Nephron (organoid): ENCODE results near the gene SGTA.

Source experiments
- H3K27ac Mint-ChIP-seq, 3 experiments: 2 replicates each; pipeline ENCODE4 v1.8.0; 2020; ENCODE audit warnings: mixed read lengths in 3 of 3, mild to moderate bottlenecking in 2 of 3, moderate library complexity in 1 of 3
- H3K27me3 Mint-ChIP-seq: 2 replicates; pipeline ENCODE4 v1.8.0; 2021; ENCODE audit warnings: low read depth, mild to moderate bottlenecking, moderate library complexity, mixed read lengths
- H3K36me3 Mint-ChIP-seq: 2 replicates; pipeline ENCODE4 v1.8.0; 2020; ENCODE audit warnings: low read depth, mixed read lengths
- H3K4me1 Mint-ChIP-seq: 2 replicates; pipeline ENCODE4 v1.8.0; 2020; ENCODE audit warnings: mixed read lengths
- H3K4me3 Mint-ChIP-seq, 3 experiments: 2 replicates each; pipeline ENCODE4 v1.8.0; 2020; ENCODE audit warnings: mild to moderate bottlenecking in 3 of 3, mixed read lengths in 3 of 3, moderate library complexity in 2 of 3
- H3K9me3 Mint-ChIP-seq: 2 replicates; pipeline ENCODE4 v1.8.0; 2020; ENCODE audit warnings: mixed read lengths
- CTCF ChIP-seq, 3 experiments: fragments of 200-600 bp; sonication (generic); IDR thresholded peaks; one replicate each; pipeline ENCODE4 v1.5.0; 2021; ENCODE audit warnings: antibody characterized with exemption in 3 of 3; ENCODE audit not compliant: unreplicated experiment in 3 of 3

SGTA gene

DNA sequence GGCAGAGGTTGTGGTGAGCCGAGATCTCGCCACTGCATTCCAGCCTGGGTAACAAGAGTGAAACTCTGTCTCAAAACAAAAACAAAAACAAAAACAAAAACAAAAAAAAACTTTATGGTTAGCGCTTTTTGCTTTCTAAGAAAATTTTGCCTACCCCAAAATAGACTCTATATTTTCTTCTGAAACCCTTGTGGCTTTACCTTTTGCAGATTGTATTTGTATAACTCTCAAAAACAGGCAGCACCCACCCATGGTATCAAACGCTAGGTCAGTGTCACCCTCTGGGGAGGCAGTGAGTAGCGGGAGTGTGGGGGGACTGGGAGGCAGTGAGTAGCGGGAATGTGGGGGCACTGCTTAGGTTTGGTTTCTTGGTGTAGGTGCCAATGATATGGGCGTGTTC, 35.7 kb downstream of the SGTA start:
- H3K27me3 Mint-ChIP-seq = peaks cover 24% of the 10 kb centered on the region
- no peak for TF ChIP-seq CTCF (IDR thresholded peaks at IDR 0.05; ENCODE audit: unreplicated experiment in 3 of 3)
- H3K9me3 Mint-ChIP-seq = no peaks in the 10 kb centered on the region
- H3K27ac Mint-ChIP-seq = no peak overlapping the region
- no peak overlapping the region for H3K4me3 Mint-ChIP-seq
- no peaks in the 10 kb centered on the region for H3K4me1 Mint-ChIP-seq
- no peaks in the 10 kb centered on the region for H3K36me3 Mint-ChIP-seq

GRCh38 chr19:2744113-2744512, 39.0 kb downstream of the SGTA start:
- no peak overlapping the region for H3K4me3 Mint-ChIP-seq
- H3K27ac Mint-ChIP-seq = no peak overlapping the region
- H3K27me3 Mint-ChIP-seq = peaks cover 28% of the 10 kb centered on the region
- H3K9me3 Mint-ChIP-seq = no peaks in the 10 kb centered on the region
- H3K36me3 Mint-ChIP-seq = no peaks in the 10 kb centered on the region
- H3K4me1 Mint-ChIP-seq = peaks cover 3% of the 10 kb centered on the region
- no peak for TF ChIP-seq CTCF (IDR thresholded peaks at IDR 0.05; ENCODE audit: unreplicated experiment in 3 of 3)

DNA sequence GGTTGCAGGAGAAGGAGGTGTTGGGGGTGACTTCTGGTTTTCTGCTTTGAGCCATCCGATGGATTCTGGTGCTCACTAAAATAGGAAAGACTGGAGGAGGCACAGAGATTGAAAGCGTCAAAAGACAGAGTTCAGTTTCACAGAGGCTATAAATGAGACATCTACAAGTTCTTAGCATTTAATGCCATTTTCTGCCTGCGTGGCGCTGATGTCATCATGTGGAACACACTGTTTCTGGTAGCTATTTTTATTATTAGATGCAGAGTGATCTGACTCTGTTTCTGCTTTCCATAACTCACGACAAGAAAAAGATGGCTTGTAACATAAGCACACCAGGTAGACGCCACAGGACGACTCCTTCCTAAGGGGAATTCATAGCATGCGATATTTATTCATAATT, 40.0 kb downstream of the SGTA start:
- H3K36me3 Mint-ChIP-seq = peaks cover 5% of the 10 kb centered on the region
- H3K4me3 Mint-ChIP-seq = no peak overlapping the region
- H3K9me3 Mint-ChIP-seq = no peaks in the 10 kb centered on the region

GRCh38 chr19:2740314-2740656, 42.8 kb downstream of the SGTA start:
- H3K4me1 Mint-ChIP-seq = peaks cover 5% of the 10 kb centered on the region
- H3K36me3 Mint-ChIP-seq = peaks cover 16% of the 10 kb centered on the region
- H3K4me3 Mint-ChIP-seq = peak overlapping the region; percentile 83 to 87 (median 85)
- TF ChIP-seq CTCF (IDR thresholded peaks at IDR 0.05; ENCODE audit: unreplicated experiment in 3 of 3) = no peak
- no peak overlapping the region for H3K27ac Mint-ChIP-seq
- peaks cover 16% of the 10 kb centered on the region for H3K27me3 Mint-ChIP-seq
- H3K9me3 Mint-ChIP-seq = no peaks in the 10 kb centered on the region

More for the DNA sequence above, 40.0 kb downstream of the SGTA start:
- Mint-ChIP-seq H3K27ac (no peak overlapping the region), H3K4me1 (peaks cover 5% of the 10 kb centered on the region), H3K27me3 (peaks cover 23% of the 10 kb centered on the region)
- no peak for TF ChIP-seq CTCF (IDR thresholded peaks at IDR 0.05; ENCODE audit: unreplicated experiment in 3 of 3)

GRCh38 chr19:2739602-2740313, 43.3 kb downstream of the SGTA start, which contains the start of gene SLC39A3:
Gene SLC39A3, minus strand, starts transcription at chr19:2740017. Its CDS starts 2,760 bp downstream, at chr19:2737257.
- Mint-ChIP-seq H3K36me3 (peaks cover 17% of the 10 kb centered on the region), H3K27me3 (peaks cover 12% of the 10 kb centered on the region), H3K9me3 (no peaks in the 10 kb centered on the region), H3K27ac (no peak within 1 kb of the TSS), H3K4me1 (peaks cover 5% of the 10 kb centered on the region), H3K4me3 (peak within 1 kb of the TSS; percentile 83 to 87 (median 85))
- TF ChIP-seq CTCF (IDR thresholded peaks at IDR 0.05; ENCODE audit: unreplicated experiment in 3 of 3) = peak in 1 of 3 experiments; percentile 17
